ENCODE measurements around the gene LMX1B.
"Not testable (repeated sequence)": the region's sequence is repeated elsewhere in the genome, so short reads cannot be mapped to it uniquely, and the experiment has no call there.

Gene LMX1B

DNA sequence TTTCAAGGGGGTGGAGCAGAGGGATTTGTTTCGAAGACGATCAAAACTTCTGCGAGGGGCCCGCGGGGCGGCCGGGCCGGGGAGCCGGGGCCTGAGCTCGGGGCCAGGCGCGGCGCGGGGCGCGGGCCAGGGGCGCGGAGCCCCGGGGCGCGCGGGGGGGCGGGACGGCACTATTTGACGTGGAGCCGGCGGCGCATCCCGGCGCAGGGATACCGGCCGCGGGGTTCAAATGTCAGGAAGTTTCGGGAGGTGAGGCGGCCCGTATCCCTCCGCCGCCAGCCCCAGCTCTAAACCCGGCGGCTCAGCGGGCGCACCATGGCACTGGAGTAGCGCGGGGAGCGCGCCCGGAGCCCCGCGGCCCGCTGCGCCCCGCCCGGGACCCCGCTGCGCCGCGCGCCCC, at the start of gene LMX1B:
LMX1B (plus strand) TSS at position 278 of the 400 bp plus-strand sequence. CDS start 522 bp downstream, outside the sequence.
- peak; percentile 34 for DNase-seq

DNA sequence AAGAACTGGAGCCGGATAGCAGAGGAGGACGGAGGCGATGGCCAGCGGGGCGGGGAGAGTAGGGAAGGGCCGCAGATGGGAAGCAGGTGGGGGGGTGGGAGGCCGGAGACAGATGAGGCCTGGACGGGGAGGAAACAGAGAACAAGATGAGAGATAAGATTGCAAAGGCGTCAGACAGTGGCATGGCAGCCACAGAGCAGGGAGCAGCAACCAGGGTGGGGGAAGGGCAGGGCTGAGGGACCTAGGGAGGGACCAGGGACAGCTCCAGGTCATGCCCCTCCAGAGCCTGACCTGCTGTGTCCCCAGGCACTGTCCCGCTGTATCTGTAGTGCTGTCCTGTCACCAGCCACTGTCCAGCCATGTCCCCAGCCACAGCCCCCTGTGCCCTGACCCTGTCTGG, 49.6 kb upstream of the LMX1B start:
- no peak for DNase-seq

DNA sequence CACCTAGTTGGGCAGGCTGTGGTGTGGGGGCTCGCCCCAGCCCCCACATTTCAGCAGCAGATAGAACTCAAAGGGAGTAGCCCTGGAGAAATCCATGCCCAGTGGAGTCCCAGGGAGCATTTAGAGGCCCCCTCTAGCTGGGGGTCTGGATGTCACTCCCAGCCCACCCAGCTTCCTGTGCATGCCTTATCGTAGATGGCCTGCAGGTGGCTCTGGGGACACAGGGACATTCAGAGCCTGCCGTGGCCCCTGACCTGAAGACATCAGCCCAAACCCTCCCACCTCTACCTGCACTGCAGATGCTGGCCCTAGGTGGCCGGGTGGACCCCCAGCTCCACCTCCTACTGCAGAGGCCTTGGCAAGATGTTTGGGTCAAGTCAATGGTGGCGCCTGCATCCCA, 49.0 kb upstream of the LMX1B start:
- no peak for DNase-seq

DNA sequence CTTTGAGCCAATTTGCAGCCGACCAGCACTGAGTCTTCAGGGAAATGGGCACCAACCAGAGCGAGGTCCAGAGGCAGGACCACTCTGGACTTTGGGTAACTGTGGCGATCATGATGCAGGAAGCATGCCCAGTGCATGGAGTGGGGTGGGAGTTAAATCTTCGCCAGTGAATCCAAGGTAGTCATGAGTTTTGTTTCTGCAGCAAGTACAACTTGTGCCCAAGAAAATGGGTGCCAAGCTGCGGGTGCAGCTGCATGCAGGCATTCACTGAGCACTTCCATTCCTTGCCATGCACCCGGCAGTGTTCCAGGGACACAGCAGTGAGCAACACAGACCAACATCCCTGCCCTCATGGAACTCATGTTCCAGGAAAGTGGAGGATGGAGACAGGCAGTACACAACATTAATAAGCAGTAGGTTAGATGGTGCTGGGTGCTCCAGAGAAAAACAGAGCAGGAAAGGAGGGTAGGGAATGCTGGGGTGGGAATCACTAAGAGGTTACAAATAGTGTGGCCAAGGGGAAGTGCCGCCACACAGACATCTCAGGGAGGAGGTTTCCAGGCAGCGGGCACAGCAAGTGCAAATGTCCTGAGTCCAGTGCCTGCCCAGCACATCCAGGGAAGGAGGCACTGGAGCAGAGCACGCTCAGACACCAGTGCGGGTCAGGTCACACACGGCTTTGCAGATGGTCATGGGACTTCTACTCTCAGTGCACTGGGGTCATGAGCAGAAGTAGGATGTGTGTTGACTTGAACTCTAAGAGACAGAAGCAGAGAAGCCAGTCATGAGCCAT, 48.2 kb upstream of the LMX1B start:
- no peak for DNase-seq

DNA sequence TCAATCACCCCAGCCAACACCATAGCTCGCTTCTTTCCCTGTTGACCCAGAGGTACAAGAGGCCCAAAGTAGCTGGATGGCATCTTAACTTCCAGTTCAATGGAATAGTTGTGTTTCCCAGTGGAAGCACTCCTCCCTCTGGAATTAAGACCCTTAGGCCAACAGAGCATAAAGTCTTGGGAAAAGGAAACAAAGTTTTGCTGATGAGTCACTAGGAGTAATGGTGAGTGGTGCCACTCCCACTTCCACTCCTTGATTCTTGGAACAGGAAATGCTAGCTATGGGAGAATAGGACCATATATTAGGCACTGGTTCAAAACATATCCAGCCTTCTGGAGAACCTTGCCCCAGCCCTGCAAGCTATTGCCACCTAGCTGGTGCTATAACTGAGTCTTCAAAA, 44.7 kb upstream of the LMX1B start:
- no peak for DNase-seq

DNA sequence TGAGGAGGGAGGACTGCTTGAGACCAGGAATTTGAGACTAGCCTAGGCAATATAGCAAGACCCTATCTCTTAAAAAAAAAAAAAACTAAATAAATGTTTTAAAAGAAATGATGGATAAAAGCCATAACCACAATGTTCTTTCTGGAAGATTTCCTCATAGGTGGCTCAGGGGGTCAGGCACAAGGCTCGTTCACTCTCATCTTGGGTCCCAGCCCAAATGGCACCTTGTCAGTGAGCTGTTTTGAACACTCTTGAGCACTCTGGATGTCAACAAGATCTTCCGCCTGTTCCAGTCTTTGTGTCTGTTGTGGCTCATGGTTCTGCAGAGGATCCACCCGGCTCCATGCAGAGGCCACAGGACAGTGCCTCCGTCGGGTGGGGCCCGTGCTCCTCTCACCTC, 35.7 kb upstream of the LMX1B start:
- DNase-seq, result no peak

DNA sequence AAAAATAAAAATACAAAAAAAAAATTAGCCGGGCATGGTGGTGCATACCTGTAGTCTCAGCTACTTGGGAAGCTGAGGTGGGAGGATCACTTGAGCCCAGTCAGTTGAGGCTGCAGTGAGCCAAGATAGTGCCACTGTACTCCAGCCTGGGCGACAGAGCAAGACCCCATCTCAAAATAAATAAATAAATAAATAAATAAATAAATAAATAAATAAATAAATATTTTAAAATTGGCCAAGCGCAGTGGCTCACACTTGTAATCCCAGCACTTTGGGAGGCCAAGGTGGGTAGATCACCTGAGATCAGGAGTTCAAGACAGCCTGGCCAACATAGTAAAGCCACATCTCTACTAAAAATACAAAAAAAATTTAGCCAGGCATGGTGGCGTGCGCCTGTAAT, 33.4 kb upstream of the LMX1B start:
- not testable (repeated sequence) for DNase-seq

DNA sequence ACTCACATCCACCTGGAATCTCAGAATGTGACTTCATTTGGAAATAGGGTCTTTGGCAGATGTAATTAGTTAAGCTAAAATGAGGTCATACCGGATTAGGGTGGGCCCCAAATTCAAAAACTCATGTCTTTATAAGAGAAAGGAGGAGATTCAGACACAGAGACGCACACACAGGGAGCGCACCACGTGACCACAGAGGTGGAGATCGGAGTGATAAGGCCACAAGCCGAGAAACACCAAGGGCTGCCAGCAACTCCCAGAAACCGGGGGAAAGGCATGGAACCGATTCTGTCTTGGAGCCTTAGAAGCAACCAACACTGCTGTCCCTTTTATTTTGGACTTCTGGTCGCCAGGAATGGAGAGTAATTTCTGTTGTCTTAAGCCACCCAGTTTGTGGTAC, 31.8 kb upstream of the LMX1B start:
- no peak for DNase-seq

DNA sequence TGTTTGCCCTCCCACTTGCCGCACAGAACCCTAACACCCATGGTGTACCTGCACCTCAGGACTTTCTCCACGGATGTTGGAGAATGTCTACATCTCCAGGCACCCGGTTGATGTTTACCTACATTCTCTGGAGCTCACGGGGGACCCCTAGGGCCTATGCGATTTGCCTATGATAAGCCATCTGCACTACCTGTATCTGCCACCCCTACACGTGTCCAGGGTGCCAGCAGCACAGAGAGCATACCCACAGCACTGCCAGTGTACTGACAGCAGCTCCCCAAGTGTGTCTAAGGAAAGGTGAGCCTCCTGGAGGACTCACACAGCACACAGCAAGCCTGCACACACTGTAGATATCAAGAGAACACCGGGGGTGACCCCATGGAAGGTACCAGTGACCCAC, 31.3 kb upstream of the LMX1B start:
- DNase-seq, result no peak

DNA sequence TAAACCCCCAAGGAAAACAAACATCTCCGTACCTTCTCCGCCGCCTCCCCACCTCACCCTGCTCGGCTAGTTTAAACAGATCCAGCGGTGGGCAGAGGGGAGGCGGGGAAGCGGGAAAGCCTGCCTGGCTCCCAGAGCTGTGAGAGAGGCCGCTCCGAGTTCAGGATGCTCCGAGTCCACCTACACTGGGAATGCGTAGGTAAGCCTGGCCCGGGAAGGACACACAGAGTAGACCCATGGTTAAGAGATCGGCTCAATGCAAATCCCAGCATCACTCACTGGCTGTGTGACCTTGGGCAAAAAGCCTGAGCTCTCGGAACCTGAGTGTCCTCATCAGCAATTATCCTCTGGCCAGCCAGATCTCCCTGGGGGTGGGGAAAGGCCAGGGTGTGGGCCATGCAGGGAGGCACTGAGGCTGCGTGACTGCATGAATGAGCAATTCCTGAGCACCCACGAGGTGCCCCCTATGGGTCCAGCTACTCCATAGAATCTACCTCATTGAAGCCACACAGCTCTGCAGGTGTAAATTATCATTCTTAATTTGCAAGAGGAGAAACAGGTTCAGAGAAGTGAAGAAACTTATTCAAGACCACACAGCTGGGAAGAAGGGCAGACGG, 30.5 kb upstream of the LMX1B start:
- DNase-seq, result no peak

DNA sequence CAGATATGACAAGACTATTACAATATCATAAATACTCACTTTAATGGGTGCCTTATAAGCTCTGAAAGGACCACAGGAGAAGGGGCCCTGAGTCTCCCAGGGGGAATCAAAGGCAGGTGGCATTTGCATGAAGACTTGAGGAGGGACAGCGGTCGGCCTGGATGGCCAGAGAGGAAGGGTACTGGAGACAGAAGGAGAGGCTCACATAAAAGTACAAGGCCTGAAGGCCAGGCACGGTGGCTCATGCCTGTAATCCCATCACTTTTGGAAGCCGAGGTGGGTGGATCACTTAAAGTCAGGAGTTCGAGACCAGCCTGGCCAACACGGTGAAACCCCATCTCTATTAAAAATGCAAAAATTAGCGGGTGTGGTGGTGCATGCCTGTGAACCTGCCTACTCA, 29.1 kb upstream of the LMX1B start:
- DNase-seq, result no peak

DNA sequence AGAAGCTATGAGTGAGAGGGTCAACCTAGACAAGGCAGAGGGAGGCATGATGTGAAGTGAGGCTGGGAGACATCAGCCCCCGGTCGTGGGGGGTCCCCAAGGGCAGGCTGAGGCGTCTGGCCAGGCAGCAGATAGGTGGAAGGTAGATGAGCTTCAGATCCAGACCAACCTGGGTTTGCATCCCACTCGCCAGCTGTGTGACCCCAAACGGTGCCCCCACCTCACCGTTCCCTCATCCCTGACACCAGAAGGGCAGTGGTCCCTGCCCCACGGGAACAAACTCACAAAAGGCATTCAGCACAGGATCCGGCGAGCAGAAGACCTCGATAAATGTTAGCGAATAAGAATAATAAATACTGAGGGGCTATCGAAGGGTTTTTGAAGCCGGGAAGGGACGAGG, 27.5 kb upstream of the LMX1B start:
- DNase-seq, result no peak

DNA sequence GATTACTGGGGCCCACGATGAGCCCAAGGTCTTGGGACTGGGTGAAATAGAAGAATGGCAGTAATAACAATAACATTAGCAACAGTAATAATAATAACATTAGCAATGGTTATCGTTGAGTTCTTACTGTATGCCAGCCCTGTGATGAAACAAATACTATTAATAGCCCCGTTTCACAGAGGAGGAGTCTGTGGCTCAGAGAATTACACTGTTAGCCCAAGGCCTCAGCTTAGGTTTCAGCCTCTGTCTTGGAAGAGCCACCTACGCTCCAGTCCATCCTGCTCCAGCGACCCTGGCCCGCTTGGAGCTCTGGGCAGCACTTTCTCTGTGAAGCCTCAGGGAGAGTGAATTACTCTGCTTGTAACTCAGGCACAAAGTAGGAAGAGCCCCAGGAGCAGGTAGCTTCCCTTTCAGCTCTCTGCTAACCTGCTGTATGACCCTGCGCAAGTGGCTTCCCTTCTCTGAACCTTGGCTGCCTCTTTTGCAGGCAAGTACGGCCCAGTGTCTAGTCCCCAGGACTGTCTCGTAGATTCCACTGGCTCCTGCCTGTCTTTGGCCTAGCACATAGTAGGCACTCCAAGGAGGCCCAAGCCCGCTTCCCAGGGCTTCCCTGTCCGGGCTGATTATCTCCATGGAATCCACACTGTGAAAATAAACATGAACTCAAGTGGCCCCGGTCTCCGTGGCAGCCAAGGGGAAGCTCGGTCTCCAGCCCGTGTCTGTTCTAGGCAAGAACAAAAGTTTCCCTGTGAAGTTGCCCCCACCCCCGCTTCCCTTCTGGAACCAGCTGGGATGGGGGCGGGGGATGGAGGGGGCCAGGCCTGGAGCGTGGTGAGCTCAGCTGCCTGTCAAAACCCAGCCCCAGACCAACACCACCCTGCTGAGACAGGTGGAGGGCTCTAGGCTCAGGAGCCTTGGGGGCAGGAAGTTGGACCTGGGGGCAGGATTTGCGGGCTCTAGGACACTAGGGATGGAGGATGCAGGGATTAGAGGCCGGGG, 26.2 kb upstream of the LMX1B start:
- no peak for DNase-seq

DNA sequence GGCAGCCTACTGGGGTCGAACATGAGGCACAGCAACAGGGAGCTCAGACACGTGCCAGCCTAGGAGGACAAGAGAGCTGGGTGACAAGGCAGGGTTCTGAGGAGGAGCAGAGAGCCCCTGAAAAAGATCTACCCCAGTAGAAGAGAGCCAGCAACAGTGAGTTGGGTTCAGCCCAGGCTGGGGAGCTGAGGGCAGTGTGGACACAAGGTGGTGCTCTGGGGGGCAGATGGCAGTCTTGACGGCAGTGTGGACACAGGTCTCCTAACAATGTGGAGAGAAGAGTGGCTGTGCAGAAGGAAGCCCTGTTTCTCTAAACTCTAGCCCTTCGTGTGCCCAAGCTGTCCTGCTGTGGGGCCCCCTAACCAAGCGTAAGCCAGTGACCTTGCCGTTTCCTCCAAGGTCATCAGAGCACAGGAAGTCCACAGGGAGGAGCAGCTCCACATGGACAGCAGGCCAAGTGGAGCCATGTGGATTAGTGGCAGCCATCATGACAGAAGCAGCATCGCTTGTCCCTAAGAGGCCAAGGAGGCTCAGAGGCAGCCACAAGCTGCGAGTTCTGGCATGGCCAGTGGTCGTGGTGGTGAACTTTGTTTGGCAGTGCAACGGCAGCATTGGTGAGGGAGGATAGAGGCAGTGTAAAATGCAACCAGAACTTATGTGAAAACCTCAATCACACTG, 25.1 kb upstream of the LMX1B start:
- no peak for DNase-seq

DNA sequence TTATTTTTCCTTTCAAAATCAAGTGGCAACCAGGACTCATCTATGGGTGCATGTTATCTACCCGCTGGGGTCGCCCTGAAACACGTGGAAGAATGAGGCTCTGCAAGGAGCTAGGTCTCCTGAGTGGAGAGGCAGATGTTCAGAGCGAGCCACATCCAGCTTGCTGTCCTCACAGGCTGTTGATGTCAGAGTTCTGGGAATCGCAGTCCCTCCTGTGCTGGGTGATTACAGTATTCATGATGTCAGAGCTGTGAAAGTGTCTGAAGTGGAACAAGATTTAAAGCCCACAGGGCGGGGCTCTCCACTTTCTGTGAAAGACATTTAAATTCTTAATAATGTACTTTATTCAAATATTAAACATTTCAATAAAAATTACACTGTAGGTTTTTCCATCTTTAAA, 24.4 kb upstream of the LMX1B start:
- no peak for DNase-seq

DNA sequence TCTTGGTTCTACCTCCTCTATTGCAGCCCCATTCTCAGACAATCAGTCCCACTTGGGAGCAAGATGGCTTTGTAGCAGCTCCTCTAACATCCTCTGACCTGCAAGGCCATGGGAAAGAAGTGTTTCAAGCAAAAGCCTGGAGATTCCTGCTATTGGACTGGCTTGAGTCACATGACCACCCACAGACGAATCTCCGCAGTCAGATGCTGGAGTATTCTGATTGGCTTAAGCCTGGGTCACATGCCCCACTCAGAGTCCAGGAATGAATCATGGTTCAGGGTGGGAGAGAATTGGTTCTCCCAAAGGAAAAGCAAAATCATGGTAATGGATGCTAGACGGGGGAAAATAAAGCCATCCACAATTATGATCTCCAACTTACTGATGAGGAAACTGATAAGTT, 22.6 kb upstream of the LMX1B start:
- peak; percentile 25 for DNase-seq

DNA sequence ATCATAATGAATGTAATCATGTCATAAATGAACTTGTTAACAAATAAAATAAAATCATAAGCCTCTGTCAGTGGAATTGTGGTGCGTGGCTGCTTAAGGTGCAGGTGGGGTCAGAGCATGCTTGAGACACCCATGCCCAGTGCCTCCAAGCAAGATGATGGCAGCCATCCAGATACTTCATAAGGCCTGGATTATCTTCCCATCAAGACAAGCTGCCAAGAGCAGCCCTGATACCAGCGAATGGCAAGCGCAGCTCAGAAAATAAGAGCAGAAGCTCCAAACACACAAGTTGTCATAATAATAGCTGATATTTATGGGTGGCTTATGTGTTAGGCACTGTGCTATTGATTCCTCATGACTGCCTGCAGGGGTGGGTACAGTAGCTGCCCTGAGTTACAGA, 21.8 kb upstream of the LMX1B start:
- no peak for DNase-seq

DNA sequence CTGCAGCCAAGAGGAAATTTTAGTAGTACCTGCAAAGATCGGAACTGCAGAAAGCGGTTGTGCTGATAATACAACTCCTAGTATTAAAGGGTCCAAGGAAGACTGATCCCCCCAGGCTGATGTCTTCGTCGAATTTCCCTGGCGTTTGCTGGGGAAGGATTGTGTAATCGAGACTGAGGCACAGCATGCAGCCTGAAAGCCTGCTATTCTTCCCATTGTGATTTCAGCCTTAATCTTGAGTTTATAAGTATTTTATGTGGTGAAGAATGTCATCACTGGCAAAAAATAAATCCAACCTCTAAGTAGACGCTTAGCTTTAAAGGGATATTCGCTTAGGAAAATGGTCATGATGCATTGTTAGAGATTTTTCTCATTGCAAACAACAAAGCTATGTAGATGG, 21.3 kb upstream of the LMX1B start:
- no peak for DNase-seq

DNA sequence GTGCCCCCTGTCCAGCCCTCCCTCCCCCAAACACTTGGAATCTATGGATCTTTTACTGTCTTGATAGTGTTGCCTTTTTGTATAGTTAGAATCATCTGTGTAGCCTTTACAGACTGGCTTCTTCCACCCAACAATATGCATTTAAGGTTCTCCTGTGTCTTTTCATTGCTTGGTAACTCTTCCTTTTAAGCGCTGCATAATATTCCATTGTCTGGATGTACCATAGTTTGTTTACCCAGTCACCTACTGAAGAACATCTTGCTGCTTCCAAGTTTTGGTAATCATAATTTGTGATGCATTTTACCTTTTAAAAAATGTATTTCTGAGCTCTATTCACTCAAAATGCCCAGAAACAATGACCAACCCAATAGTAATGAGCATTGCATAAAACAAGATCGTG, 17.7 kb upstream of the LMX1B start:
- DNase-seq, result no peak

DNA sequence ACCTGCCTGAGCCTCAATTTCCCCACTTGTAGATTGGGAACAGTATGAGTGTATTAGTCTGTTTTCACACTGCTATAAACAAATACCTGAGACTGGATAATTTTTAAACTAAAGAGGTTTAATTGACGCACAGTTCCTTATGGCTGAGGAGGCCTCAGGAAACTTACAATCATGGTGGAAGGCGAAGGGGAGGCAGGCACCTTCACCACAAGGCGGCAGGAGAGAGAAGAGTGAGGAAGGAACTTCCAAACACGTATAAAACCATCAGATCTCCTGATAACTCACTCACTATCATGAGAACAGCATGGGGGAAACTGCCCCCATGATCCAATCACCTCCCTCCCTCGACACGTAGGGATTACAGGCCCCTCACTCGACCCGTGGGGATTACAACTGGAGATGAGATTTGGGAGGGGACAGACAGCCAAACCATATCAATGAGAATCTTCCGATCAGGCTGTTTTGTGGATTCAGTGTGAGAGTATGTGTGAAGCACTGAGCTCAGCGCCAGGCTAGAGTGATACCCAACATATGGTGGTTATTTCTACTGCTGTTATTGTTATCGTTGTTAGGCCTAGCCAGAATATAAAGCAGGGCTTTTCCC, 14.6 kb upstream of the LMX1B start:
- no peak for DNase-seq

DNA sequence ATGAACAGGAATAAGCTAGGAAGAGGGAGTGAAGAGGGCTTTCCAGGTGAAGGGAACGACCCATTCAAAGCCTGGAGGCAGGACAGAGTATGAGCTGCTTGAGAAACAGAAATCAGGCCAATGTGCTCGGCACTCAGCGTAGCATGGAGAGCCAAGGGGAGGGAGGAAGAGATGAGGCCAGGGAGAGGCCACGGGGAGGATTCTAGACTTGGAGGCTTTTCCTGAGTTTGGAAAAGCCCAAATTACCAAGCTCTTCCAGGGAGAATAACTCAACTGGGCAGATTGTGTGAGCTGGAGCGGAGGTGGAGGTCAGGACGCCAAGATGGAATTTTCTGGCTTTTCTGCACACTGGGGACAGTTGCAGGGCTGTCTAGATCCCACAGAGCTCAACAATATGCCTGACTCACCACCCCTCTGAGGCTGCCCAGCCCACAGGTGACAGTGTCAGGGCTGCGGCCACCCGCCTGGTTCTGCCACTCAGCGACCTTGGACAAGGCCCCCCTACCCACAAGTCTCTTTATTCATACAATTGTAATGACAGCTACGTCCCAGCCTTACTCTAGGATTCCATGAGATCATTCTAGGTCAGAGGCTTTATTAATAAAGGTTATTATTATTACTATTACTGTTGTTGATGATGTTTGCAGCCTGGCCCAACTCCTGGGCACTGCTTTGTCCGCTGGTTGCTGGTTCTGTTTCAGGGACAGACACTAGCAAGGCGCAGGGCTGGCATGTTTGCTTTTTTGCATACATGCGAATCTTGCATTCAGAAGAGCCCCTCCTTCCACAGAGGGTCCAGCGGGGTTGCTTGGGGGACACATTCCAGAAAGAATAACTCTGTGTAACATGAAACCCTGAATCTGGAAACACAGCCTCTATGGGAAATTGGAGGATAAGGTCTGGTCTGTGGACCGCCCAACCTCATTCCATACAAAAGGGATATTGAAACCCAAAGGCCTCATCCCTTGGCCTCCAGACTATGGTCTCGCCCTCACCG, 9.4 kb upstream of the LMX1B start:
- no peak for DNase-seq

Data from NCI-H2171 treated with DMSO at 0.1 percent for 48 hours (cell line).